ENCODE measurements around the gene CCBE1.

The CCBE1 gene

DNA sequence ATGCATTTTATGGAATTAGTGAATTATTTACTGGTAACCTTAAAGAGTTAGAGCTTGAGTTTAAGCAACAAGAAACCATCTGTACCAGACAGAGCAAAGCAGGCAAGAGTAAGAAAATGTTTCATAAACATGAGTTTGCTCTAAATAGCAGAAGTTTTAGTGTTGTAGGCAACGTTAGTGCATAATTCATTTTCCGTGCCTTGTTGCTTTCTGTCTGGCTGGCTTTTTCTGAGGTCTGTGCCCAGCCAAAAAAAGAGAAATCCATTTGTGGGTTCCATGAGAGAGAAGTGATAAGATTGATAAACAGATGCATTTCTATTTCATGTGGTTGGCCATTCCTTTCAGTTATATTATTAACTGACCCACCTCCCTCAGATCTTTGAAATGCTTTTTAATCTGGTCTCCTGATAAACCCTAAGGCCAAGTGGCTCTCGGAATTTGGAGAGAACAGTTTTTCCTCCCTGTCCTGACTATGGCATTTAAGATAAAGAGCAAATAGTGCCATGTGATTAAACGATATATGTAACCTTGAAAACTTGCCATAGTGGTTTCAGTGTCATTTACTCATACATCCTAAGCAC lies 198.6 kb downstream of the CCBE1 start:
- no peak for DNase-seq (ENCODE audit: low read depth in 2 of 2)

DNA sequence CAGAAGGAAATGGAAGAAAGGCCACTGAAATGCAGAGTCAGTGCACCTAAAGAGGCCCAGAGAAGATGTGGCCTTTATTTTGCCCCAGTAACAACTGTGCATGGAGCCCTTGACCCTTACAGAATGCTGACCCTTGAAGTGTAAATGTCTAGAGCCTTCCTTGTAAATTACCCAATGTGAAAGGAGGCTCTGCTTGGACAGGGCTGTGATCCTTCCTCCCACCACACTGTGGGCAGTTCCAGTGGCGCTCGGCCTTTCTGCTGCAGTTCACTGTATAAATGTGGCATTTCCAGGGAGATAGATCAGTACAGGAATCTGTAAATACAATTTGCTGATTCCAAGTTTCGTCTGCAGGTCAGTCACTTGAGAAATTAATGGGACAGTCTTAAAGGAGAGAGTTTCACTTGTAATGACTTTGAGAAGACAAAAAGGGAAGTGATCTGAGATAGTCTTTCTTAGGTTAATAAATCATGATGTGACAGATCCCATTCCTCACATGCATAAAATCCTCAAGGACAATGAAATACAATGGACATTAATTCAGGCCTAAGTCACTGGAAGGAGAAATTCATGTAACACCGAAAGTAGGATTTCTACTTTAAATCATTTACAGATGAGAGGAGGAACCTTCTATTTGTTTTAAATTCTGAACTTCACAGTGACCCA lies 204.3 kb downstream of the CCBE1 start:
- DNase-seq (ENCODE audit: low read depth in 2 of 2) = no peak

DNA sequence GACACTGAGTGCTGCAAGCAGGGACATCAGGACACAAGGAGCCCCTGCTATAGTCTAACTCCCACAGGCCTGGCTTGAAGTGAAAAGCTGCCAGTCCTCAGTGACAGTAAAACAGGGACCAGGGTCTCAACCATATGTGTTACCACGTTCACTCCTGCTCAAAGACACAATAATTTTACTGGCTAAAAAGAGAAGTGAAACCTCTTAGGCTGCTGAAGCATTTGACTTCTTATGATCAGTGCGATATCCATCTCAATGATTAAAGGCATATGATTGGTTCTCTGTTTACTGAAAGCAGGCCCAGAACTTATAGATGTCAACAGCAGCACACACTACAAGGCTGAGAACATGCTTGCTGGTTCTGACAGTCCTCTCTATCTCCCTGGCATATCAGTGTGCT lies 208.3 kb downstream of the CCBE1 start:
- no peak for DNase-seq (ENCODE audit: low read depth in 2 of 2)

DNA sequence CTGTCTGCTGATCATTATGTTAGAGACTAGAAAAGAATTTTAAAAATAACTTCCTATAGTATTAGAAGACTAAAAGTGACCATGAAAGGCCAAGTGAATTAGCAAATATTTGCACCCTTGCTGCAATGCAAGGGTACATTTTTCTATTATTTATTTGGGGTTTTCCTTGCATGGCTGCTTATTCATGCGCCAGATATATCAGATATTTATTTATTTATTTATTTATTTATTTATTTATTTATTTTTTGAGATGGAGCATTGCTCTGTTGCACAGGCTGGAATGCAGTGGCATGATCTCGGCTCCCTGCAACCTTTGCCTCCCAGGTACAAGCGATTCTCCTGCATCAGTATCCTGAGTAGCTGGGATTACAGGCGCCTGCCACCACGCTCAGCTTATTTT lies 211.8 kb downstream of the CCBE1 start:
- no peak for DNase-seq (ENCODE audit: low read depth in 2 of 2)

DNA sequence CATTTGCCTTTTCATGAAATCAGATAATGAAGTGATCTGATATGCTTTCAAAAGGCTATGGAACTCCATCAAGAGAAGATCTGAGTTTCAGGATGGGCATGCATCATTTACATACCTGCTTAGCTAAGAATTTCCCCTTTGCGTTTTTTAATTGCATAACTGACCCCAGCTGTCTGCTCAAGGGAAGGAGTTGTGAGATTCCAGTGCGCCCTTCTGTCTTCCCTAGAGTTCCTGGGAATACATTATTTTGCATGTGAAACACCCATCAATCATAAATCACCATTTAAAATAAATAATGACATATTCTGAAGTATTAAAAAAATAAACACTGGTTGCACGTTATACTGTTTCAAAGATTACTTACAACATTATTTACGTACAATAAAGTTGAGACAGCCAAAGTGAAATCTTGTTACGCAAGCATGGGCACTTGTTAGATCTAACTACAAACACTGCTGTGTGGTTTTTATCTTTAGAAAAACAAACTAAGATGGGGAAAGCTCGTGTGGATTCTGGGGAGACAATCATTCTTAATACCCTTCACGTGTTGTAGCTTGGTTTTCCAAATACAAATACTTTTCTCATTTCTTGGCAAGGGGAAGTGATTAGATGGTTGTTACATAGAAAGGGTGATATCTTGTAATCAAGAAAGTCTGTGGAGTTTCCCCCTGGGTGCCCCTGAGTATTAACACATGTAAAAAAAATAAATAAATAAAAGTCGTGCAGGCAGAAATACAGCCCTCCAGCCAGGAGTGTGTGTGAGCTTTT lies 212.5 kb downstream of the CCBE1 start:
- DNase-seq (ENCODE audit: low read depth in 2 of 2) = no peak

DNA sequence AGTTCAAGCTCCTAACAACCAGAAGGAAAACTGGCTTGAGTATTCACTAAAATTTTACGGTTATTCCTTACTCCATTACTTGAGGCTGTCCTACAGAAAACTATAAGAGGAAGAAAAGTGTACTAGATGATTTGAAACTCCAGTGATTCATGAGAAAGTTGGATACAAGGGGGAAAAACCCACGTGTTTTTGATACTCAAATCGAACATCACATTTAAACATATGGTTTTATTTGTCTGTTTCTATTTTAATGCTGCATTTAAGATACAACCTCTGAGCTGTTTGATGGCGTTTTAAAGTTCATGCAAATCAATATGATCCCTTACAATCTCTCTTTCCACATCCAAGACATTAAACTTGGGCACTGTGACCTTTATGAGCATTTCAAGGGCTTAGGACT lies 213.1 kb downstream of the CCBE1 start:
- no peak for DNase-seq (ENCODE audit: low read depth in 2 of 2)

DNA sequence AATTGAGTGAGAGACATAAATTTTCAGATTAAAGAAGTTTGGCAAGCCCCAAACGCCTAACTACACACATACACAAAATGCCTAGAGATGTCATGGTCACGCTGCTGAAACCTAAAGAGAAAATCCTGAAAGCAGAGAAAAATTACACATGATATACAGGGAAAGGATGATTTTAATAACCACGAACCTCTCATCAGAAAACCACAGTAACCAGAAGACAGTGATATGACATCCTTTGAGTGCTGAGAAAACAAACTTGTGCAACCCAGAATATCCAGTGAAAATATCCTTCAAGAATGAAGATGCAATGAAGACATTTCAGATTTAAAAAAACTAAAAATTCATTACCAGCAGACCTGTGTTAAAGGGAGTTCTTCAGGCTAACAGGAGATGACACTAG lies 215.8 kb downstream of the CCBE1 start:
- no peak for DNase-seq (ENCODE audit: low read depth in 2 of 2)

DNA sequence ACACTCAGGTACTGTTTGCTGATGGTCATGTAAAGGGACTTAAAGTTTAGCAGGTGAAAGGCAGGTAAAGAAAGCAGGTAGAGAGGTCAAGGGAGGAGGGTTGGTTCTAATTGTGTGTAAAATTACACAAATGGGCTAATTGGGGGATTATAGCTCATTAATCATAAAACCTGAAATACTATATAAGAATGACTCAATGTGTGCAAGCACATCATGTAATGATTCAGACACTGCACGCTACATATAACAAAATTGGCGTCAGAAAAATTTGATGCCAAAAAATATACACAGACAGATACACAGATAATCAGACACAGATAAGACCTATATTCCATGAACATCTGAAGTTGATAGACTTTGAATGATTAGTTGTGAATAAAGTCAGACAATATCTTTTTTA lies 217.4 kb downstream of the CCBE1 start:
- DNase-seq (ENCODE audit: low read depth in 2 of 2) = no peak

DNA sequence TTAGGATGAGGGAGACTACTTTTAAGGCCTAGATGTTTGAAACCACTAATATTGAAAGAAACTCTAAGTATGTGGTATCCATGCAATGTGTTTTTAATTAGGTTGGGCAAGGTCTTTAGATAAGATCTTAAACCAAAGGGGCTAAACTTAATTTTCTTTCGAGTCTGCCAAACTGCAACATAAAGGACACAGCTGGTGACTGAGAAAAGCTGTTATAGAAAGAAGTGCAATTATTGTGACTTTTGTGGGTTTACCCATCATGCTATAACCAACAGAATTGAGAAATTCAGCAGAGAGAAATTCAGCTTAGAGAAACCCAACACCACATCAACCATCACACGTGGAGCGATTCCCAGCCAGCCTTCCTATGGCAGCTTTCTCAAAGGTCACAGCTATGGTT lies 218.6 kb downstream of the CCBE1 start:
- no peak for DNase-seq (ENCODE audit: low read depth in 2 of 2)

DNA sequence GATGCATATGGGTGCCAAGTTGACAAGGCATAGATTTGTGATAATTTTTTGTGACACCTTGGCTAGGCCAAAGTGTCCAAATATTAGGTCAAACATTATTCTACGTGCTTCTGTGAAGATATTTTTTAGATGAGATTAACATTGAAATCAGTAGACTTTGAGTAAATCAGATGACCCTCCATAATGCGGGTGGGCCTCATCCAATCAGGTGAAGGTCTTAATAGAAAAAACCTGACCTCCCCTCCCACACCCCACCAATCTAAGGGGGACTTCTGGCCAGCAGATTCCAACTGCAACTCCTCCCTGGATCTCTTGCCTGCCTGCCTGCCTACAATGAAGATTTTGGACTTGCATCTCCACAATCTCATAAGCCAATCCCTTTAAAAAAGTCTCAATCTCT lies 219.4 kb downstream of the CCBE1 start:
- no peak for DNase-seq (ENCODE audit: low read depth in 2 of 2)

DNA sequence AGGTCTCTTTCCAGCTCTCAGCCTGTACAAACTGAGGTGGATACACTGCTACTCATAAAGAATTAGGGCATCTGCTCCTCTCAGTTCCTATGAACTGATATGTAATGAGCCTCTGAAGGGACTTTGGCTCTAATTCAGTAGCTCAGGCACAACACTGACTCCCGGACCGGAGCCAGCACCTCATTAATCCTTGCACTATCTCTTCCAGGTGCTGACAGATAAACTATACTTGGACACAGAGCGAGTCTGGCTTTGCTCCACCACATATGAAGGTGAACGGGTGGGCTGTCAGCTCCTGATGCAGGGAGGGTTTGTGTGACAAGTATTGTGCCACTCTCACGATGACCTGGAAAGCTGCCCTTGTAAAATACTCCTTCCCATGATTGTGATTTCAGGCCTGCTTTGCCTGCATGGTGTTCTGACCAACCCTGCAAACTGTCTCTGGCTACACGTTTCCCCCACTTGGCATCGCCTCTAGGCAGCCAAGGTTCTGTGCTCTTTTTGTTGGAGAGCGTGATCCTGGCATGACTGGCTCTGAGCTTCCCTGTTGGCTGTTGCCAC lies 226.6 kb downstream of the CCBE1 start:
- no peak for DNase-seq (ENCODE audit: low read depth in 2 of 2)

DNA sequence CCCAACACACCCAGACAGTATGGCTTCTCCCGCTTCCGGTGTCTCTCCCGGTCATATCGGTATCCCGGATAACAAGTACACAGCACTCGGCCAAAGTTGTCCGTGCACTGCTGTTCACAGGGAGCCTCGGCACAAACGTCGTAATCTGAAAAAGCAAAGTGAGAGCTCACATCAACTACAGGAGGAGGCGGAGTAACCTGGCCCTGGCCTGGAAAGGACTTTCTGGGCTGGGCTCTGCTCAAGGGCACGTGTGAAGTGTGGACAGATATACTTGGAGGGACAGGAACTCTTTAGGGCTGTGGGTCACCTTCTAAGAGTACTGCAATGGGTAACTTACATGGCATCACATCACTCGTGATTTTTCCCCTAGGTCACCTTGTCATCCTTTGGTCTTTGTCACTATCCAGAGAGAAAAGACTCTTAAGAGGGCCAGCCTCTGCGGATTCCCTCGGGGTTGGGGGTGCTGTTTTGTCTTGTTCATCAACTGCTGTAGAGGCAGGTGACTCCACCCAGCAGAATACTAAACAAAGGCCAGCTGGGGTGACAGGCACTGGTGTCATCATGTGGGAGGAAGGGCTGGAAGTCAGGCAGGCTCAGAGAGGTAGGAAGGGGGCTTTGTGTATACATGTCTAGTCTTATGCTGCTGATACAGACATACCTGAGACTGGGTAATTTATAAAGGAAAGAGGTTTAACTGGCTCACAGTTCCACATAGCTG lies 227.6 kb downstream of the CCBE1 start:
- DNase-seq (ENCODE audit: low read depth in 2 of 2) = no peak

DNA sequence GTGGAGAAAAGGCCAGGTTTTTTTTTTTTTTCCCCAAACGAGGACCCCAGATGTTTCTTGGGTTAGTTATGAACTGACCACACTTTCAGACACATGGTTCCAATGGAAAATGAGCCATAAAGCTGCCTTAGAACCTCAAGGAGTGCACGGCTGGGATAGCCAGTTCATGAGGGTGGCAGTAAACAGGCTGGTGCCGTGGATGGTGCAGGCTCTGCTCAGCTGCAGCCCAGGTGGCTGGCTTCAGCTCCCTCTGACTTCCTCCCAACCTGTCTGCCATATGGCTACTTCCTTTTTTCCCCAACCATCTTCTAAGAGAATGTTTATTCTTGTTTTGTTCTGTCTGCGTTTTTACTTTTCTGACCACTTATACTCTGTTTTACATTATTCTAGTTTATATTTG lies 228.4 kb downstream of the CCBE1 start:
- no peak for DNase-seq (ENCODE audit: low read depth in 2 of 2)

DNA sequence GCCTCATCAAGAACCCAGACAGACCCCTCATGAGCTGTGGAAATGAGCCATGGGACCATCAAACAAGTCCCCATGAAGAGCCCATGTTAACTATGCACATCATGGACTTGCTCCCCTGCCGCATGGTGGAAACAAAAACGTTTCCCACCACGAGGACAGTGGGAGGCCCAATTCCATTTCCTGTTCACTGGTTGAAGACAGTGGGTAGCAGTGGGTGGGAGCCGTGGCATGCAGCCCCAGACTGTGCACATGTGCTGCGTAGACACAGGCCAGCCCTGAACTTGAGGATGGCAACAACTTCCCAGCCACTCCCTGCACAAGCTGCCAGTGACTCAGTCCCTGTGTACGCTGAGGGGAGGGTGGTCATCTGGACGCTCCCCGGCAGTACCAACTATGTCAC lies 229.7 kb downstream of the CCBE1 start:
- no peak for DNase-seq (ENCODE audit: low read depth in 2 of 2)

DNA sequence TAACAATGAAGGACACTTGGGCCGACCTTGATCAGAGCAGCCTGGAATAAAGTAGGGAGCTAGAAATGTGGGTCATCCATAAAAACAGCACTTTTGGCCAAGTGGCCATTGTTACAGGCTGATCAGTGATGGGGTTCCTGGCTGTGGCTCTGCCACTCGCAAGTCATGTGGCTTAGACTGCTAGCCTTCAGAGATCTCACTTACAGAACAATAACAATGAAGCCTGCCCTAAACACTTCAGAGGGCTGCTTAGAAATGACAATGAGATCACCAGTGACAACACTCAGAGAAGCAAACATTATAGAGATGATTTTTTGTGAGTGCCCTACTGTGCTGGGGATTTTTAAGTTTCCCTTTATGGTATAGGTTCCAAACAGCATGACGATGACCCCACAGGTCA lies 230.2 kb downstream of the CCBE1 start:
- DNase-seq (ENCODE audit: low read depth in 2 of 2) = no peak

DNA sequence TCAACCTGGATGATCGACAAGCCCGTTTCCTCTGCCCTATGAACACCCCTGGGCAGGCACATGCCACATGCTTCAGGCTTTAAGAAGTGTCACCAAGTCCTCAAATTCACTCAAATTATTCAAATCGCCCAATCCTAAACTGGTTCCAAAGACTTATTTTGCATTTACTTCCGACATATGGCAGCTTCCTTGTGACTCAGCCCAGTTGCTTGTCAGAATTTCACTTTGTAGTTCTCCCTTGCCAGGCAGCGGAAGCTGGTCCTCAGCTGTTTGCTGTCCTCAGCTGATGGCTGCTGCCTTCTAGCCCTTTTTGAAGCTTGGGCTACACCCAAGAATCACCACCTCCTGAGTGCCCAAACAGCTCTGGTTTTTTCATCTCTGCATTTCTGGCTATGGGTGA lies 232.7 kb downstream of the CCBE1 start:
- DNase-seq (ENCODE audit: low read depth in 2 of 2) = no peak

DNA sequence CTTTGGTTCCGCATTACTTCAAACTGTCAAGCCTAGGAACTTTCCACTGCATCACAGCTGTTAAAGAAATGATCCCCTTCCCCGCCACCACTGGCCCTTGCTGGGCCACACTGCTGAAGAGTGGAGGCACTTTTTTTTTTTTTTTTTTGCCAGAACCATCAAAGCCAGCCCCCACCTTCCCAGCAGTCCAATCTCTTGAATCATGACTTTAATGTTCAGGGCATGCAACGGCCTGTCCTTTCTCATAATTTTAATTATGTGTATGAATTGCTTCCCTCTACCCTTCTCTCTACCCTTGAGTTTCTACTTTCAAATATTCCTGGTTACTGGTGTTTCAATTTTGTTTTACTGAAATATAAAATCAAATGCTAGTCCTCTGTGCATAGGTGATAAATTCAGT lies 236.1 kb downstream of the CCBE1 start:
- DNase-seq (ENCODE audit: low read depth in 2 of 2) = no peak

DNA sequence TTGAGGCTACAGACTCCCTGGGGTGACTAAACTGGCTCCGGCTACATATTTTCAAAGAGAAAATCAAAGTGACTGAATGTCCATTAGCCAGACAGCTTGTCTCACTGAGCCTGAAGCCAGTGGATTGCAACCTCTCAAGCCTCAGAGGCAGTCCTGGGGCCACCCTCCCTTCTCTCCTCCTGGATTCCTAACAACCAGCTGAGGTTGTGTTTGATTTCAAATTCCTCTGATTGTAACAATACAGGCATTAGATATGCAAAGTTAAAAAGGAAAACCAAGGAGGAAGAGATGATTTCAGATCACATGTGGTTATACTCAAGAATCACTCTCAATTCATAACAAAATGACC lies 237.2 kb downstream of the CCBE1 start:
- no peak for DNase-seq (ENCODE audit: low read depth in 2 of 2)

DNA sequence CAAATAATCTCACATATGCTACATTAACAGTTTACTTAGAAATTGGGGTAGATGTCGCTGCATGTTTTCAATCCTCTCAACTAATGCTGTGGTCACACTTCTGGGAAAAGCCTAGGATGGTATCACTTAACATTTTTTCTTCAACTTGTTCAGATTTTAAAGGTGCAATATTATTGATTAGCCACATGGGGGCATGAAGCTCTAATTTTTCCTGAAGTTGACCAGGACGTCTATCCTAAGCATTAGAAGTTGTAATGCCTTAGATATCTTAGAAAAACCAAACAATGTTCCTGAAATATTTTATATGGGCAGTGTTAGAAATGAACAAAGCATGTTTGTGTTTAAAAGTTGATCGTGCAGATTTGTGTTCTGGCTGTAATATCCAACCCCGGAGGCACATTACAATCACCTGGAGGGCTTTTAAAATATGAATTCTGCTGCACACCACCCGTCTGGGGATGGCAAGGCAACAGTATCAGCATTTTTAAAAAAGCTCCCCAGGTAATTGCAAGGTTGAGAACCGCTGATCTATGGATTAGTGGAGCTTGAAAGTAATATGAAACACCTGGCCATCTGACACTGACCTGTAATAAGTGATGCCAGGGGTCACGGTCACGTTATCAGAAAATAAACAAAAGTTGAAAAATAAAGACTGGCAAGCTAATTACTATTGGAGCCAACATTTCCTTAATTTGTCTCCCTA lies 237.7 kb downstream of the CCBE1 start:
- no peak for DNase-seq (ENCODE audit: low read depth in 2 of 2)

DNA sequence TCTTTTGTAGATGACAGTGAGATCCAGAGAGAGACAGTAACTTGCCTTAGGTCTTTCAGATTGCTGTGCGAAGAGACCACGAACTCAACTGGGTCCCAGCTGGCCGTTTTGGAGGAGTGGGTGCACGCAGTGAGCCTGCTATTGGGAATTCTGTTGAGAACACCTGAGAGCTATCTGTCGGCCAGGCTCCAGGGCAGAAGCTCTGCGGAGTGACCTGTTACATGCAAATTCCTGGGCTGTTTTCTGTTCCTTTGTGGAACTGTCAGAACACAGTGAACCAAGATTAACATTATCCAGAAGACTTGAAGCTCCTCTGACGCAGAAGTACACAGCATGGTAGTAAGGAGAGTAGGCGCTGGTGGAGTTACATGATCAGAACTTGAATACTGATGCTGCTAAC lies 238.6 kb downstream of the CCBE1 start:
- no peak for DNase-seq (ENCODE audit: low read depth in 2 of 2)

DNA sequence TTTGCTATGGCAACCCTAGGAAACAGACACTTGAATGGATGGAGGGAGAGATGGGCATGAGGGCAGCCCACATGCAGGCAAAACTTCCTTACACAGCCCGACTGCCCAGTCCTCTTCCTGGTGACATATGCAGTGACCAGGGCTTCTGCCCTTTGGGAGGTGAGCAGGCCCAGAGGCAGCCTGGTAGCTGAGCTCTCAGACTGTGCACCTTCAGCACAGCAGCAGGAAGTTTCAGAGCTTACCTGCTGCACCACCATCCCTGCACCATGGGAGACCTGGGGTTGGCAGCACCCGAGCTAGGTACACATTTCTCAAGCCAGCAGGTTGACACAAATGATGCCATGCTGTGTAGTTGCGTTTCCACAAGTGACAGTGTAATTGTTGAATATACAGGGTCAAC lies 240.6 kb downstream of the CCBE1 start:
- DNase-seq (ENCODE audit: low read depth in 2 of 2) = no peak

DNA sequence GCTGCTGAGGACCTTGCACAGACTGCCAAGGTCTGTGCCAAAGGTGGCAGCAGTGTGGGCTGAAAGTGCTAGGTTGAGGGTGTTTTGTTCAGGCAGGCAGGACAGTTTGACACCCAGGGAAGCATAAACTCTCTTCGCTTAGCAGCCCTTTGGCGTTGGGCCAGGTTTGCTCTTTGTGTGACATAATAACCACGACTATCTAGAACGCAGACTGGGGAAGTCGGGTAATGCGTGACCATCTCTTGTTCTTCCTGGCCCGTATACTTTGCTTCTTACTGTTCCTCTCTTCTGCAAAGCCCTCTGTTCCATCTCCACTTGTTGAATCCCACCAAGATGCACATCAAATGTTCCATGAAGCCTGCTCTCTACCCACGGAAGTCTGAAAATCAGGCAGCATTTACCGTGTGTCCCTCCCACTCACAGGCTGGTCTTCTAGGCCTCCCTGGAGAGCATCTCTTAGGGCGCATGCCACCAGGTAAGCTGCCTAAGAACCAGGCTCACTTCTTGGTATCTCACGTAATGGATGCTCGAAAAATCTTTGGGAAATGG lies 241.4 kb downstream of the CCBE1 start:
- no peak for DNase-seq (ENCODE audit: low read depth in 2 of 2)

All from stimulated activated CD8-positive, alpha-beta memory T cell treated with anti-CD3 and anti-CD28 coated beads, Interleukin-15, amount 100 ng/mL, for 48 hours (primary cell).